ENCODE results near the gene PLXNA2. TPM values are rescaled to one million over a fixed set of nuclear protein-coding genes. Genes with fewer than 3 reads are reported as not detected.

PLXNA2 gene
- polyA plus RNA-seq, 2 of the 4 experiments (the other 2 are of a cell fraction), result 0.36 to 0.87 TPM

DNA sequence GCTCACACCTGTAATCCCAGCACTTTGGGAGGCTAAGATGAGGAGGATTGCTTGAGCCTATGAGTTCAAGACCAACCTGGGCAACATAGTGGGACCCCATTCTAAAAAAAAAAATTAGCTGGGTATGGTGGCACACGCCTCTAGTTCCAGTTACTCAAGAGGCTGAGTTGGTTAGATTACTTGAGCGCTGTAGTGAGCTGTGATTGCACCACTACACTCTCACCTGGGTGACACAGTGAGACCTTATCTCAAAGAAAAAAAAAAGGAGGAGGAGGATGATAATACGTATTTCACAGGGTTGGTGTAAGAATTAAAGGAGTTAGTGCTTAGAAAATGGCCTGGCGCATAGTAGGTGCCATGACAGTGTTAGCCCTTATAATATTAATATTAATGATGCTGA is 144.1 kb downstream of the PLXNA2 start:
- no peaks in the 10 kb centered on the region for H3K4me1 ChIP-seq
- H3K4me3 ChIP-seq, result no peak overlapping the region
- ATAC-seq (no peak), FAIRE-seq (no peak), DNase-seq (ENCODE audit: low read depth in 1 of 2, low spot score in 1 of 2) (no peak)
- no peak overlapping the region for H3K27ac ChIP-seq
- TF ChIP-seq ZFP36 (IDR thresholded peaks at IDR 0.05; ENCODE audit: borderline replicate concordance, partially characterized antibody) (no peak), KDM5A (IDR thresholded peaks at IDR 0.05) (no peak), FOSL2 (IDR thresholded peaks at IDR 0.05) (no peak), FOSL2 (CRISPR knock-in tag; IDR thresholded peaks at IDR 0.05) (no peak), ZSCAN20 (CRISPR knock-in tag; IDR thresholded peaks at IDR 0.05) (no peak), FOSB (CRISPR knock-in tag; IDR thresholded peaks at IDR 0.05) (no peak), RAD21 (conservative IDR thresholded peaks at IDR 0.05 in 1 of 2, IDR thresholded peaks at IDR 0.05 in 1 of 2) (no peak), POLR2AphosphoS2 (conservative IDR thresholded peaks at IDR 0.05; ENCODE audit: low read length) (no peak), KDM1A (IDR thresholded peaks at IDR 0.05; ENCODE audit: low read depth) (no peak), RFX5 (IDR thresholded peaks at IDR 0.05) (no peak)
- TF ChIP-seq, protein P1, sequence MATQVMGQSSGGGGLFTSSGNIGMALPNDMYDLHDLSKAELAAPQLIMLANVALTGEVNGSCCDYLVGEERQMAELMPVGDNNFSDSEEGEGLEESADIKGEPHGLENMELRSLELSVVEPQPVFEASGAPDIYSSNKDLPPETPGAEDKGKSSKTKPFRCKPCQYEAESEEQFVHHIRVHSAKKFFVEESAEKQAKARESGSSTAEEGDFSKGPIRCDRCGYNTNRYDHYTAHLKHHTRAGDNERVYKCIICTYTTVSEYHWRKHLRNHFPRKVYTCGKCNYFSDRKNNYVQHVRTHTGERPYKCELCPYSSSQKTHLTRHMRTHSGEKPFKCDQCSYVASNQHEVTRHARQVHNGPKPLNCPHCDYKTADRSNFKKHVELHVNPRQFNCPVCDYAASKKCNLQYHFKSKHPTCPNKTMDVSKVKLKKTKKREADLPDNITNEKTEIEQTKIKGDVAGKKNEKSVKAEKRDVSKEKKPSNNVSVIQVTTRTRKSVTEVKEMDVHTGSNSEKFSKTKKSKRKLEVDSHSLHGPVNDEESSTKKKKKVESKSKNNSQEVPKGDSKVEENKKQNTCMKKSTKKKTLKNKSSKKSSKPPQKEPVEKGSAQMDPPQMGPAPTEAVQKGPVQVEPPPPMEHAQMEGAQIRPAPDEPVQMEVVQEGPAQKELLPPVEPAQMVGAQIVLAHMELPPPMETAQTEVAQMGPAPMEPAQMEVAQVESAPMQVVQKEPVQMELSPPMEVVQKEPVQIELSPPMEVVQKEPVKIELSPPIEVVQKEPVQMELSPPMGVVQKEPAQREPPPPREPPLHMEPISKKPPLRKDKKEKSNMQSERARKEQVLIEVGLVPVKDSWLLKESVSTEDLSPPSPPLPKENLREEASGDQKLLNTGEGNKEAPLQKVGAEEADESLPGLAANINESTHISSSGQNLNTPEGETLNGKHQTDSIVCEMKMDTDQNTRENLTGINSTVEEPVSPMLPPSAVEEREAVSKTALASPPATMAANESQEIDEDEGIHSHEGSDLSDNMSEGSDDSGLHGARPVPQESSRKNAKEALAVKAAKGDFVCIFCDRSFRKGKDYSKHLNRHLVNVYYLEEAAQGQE (IDR thresholded peaks at IDR 0.05), result no peak
- TF ChIP-seq, protein P2, sequence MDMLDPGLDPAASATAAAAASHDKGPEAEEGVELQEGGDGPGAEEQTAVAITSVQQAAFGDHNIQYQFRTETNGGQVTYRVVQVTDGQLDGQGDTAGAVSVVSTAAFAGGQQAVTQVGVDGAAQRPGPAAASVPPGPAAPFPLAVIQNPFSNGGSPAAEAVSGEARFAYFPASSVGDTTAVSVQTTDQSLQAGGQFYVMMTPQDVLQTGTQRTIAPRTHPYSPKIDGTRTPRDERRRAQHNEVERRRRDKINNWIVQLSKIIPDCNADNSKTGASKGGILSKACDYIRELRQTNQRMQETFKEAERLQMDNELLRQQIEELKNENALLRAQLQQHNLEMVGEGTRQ (IDR thresholded peaks at IDR 0.05), result no peak
- TF ChIP-seq, protein P3, sequence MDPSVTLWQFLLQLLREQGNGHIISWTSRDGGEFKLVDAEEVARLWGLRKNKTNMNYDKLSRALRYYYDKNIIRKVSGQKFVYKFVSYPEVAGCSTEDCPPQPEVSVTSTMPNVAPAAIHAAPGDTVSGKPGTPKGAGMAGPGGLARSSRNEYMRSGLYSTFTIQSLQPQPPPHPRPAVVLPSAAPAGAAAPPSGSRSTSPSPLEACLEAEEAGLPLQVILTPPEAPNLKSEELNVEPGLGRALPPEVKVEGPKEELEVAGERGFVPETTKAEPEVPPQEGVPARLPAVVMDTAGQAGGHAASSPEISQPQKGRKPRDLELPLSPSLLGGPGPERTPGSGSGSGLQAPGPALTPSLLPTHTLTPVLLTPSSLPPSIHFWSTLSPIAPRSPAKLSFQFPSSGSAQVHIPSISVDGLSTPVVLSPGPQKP (IDR thresholded peaks at IDR 0.05; ENCODE audit: low read depth, low read length), result no peak
- TF ChIP-seq, protein P4, sequence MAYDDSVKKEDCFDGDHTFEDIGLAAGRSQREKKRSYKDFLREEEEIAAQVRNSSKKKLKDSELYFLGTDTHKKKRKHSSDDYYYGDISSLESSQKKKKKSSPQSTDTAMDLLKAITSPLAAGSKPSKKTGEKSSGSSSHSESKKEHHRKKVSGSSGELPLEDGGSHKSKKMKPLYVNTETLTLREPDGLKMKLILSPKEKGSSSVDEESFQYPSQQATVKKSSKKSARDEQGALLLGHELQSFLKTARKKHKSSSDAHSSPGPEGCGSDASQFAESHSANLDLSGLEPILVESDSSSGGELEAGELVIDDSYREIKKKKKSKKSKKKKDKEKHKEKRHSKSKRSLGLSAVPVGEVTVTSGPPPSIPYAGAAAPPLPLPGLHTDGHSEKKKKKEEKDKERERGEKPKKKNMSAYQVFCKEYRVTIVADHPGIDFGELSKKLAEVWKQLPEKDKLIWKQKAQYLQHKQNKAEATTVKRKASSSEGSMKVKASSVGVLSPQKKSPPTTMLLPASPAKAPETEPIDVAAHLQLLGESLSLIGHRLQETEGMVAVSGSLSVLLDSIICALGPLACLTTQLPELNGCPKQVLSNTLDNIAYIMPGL (CRISPR knock-in tag; IDR thresholded peaks at IDR 0.05; ENCODE audit: borderline replicate concordance), result no peak
- H3K4me2 ChIP-seq, result no peak overlapping the region
- ChIA-PET POLR2A (no interaction called here), CTCF (interaction anchor here (1.6 to 2.6 kb wide), 3 partner anchors 11 to 95 kb away, joined by 3 to 9 read pairs (median 6); no protein-coding TSS in a partner anchor)
- H3K9me3 ChIP-seq, result no peaks in the 10 kb centered on the region
- WGBS (ENCODE audit: missing lambda C conversion rate), result 72% methylated on average over 4 of the region's 4 CpGs

DNA sequence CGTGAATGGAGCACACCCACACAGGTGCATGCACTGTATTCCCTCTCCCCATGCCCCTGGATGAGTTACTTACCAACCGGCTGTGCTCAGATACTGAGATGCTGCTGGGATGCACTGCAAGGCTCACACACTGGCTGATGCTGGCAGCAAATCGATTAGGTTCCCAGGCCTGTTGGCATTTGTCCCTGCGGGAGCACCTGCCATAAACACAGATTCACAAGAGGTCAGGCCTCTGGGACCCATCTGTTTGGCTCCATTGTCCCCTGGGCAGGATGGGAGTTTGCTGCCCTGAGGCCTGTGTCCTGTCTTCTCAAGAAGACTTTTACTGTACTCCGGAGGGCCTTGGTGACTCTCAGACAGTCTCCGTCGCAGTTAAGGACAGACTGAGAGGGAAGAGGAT is 145.4 kb downstream of the PLXNA2 start:
- 79% methylated on average over 7 of the region's 7 CpGs for WGBS (ENCODE audit: missing lambda C conversion rate)
- ChIA-PET POLR2A (no interaction called here), CTCF (no interaction called here)
- DNase-seq (ENCODE audit: low read depth in 1 of 2, low spot score in 1 of 2) (no peak), ATAC-seq (no peak), FAIRE-seq (no peak)
- Histone ChIP-seq H3K4me1 (no peaks in the 10 kb centered on the region), H3K4me3 (no peak overlapping the region), H3K27ac (no peak overlapping the region), H3K9me3 (no peaks in the 10 kb centered on the region), H3K4me2 (no peak overlapping the region)
- TF ChIP-seq, protein P5, sequence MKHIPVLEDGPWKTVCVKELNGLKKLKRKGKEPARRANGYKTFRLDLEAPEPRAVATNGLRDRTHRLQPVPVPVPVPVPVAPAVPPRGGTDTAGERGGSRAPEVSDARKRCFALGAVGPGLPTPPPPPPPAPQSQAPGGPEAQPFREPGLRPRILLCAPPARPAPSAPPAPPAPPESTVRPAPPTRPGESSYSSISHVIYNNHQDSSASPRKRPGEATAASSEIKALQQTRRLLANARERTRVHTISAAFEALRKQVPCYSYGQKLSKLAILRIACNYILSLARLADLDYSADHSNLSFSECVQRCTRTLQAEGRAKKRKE (CRISPR knock-in tag; IDR thresholded peaks at IDR 0.05; ENCODE audit: low read depth), result no peak
- no peak for TF ChIP-seq CBX8 (IDR thresholded peaks at IDR 0.05)
- TF ChIP-seq ZSCAN20 (CRISPR knock-in tag; IDR thresholded peaks at IDR 0.05), result no peak
- TF ChIP-seq, protein P2 (IDR thresholded peaks at IDR 0.05), result no peak
- TF ChIP-seq CHD2 (IDR thresholded peaks at IDR 0.05; ENCODE audit: low read length, partially characterized antibody), result no peak
- no peak for TF ChIP-seq SMC3 (IDR thresholded peaks at IDR 0.05)
